Left ventricle myocardium inferior (tissue), 1 donor: ENCODE results near the gene COL4A6. TPM values are rescaled to one million over a fixed set of nuclear protein-coding genes. Genes with fewer than 3 reads are reported as not detected.

ENCODE experiments used
- DNase-seq: peaks from one replicate; pipeline ENCODE4 v3.0.0-alpha.2; 2020
- H3K27ac ChIP-seq: fragments of 200-600 bp; replicated peaks from 2 replicates; pipeline ENCODE4 v1.8.0; 2021
- H3K27me3 ChIP-seq: fragments of 200-600 bp; 2 replicates; pipeline ENCODE4 v1.8.0; 2021; ENCODE audit warnings: low read depth
- H3K36me3 ChIP-seq: fragments of 200-600 bp; 2 replicates; pipeline ENCODE4 v1.8.0; 2021
- H3K4me1 ChIP-seq: fragments of 200-600 bp; 2 replicates; pipeline ENCODE4 v1.8.0; 2021
- H3K4me3 ChIP-seq: fragments of 200-600 bp; 2 replicates; pipeline ENCODE4 v1.8.0; 2021; ENCODE audit warnings: mild to moderate bottlenecking, moderate library complexity
- H3K9me3 ChIP-seq: fragments of 200-600 bp; replicated peaks from 2 replicates; pipeline ENCODE4 v1.8.0; 2021
- intact Hi-C: fragments of 100-400 bp; cut with micrococcal nuclease; formaldehyde crosslinking; loops from one replicate; pipeline ENCODE4 v1.11.0; 2022
- total RNA-seq: library from RNA; stranded (reverse); fragmentation: NEBNext Ultra II Directional; extraction: Animal tissue kit (Norgen Biotek cat#: 25700); gene quantifications from one replicate; pipeline ENCODE4 v1.2.1, GENCODE V29; 2021
- TF ChIP-seq, protein P1 (sequence below): fragments of 200-600 bp; IDR thresholded peaks from 2 replicates; pipeline ENCODE4 v1.8.0; 2021; ENCODE audit warnings: antibody characterized with exemption, mild to moderate bottlenecking, borderline replicate concordance
- donor health status: DM: no; HTN: yes; CAD: no; lungs with severe emphysema.

Gene COL4A6
- total RNA-seq, 1 donor from 2014 or later = 9.8 TPM

DNA sequence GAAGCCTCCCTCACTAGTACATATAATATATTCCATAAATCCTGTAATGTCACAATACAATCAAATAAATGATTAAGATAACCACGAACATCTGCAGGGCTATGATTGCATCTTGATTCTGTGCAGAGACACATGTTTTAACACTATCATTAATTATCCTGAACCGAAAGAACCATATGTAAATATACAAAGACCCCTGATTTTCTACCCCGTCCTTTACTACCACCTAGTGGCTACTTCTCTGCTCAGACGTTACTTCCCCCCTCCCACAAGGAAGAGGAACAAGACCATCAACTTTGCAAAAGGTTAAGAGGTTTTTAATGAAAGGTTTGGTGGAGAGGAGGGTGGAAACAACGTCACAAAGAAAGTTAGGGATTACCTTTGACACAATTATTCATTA, 134.0 kb downstream of the COL4A6 start:
- no peak overlapping the region for H3K27ac ChIP-seq
- no peak for DNase-seq
- no peaks in the 10 kb centered on the region for H3K4me1 ChIP-seq
- TF ChIP-seq, protein P1, sequence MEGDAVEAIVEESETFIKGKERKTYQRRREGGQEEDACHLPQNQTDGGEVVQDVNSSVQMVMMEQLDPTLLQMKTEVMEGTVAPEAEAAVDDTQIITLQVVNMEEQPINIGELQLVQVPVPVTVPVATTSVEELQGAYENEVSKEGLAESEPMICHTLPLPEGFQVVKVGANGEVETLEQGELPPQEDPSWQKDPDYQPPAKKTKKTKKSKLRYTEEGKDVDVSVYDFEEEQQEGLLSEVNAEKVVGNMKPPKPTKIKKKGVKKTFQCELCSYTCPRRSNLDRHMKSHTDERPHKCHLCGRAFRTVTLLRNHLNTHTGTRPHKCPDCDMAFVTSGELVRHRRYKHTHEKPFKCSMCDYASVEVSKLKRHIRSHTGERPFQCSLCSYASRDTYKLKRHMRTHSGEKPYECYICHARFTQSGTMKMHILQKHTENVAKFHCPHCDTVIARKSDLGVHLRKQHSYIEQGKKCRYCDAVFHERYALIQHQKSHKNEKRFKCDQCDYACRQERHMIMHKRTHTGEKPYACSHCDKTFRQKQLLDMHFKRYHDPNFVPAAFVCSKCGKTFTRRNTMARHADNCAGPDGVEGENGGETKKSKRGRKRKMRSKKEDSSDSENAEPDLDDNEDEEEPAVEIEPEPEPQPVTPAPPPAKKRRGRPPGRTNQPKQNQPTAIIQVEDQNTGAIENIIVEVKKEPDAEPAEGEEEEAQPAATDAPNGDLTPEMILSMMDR = peak; percentile 42
- H3K9me3 ChIP-seq = no peaks in the 10 kb centered on the region
- intact Hi-C loops = no loop called here
- H3K4me3 ChIP-seq = no peak overlapping the region
- no peaks in the 10 kb centered on the region for H3K36me3 ChIP-seq
- no peaks in the 10 kb centered on the region for H3K27me3 ChIP-seq

DNA sequence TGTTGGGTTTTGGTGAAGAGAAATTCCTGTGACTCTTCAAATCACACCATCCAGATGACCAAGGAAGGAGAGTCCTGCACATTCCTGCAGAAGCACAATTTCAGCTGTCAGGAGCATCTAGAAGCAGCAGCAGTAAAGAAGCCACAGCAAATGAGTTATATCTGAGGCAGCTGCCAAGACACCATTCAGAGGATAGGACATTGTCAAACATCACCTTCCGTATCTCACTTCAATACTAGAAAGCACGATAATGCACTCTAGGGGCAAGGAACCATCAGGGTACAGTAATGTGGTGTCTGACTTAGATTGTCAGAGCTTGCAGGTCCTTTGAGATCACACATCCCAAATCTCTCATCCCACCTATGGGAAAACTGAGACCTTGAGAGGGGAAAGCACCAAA, 134.5 kb downstream of the COL4A6 start:
- Histone ChIP-seq H3K4me3 (no peak overlapping the region), H3K27me3 (no peaks in the 10 kb centered on the region), H3K27ac (peak overlapping the region; percentile 30), H3K36me3 (no peaks in the 10 kb centered on the region), H3K4me1 (no peaks in the 10 kb centered on the region), H3K9me3 (no peaks in the 10 kb centered on the region)
- DNase-seq = no peak
- TF ChIP-seq, protein P1 = no peak
- intact Hi-C loops = no loop called here

DNA sequence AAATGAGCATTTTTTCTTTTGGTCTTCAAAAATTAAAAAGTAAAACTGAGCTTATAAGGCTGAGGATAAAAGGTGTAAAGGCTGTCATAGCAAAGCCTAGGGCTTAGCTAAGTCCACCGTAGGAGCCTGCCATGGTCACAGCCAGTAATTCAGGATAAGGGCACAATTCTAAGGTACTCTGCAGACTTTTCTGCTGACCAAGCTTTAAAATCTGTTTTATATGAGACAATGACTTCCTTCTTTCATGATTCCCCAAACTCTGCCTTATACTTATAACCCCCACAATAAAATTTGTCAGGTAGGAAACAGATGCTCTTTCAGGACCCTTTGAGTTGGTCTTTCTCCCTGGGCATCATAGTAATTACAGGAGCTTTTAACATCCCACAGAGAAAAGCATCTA, 138.5 kb downstream of the COL4A6 start:
- intact Hi-C loops = no loop called here
- Histone ChIP-seq H3K4me1 (no peaks in the 10 kb centered on the region), H3K27ac (no peak overlapping the region), H3K36me3 (no peaks in the 10 kb centered on the region), H3K4me3 (no peak overlapping the region), H3K9me3 (no peaks in the 10 kb centered on the region), H3K27me3 (no peaks in the 10 kb centered on the region)
- TF ChIP-seq, protein P1 = no peak
- DNase-seq = no peak

DNA sequence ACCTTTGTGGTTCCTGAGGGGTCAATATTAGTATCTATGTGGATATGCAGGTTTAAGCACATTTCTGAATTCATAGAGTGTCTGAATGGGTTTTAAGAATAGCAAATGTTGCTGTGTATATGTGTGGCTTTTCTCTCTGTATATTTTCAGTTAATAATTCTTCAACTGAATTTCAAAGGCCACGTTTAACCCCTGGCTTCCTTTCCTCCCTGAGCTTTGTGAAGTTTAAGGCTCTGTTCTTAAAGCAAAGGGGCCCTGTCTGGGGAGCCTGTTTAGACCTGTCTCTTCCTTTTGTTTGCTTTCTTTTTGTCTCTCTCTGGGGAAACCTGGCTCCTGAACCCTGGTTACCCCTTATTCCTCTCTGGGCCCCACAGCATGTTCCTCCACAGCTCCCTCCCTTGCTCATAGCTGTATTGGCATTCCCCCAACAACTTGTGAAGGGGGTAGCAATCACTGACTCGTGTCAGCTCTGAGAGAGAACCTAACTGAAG, 139.1 kb downstream of the COL4A6 start:
- no peak for DNase-seq
- Histone ChIP-seq H3K4me1 (no peaks in the 10 kb centered on the region), H3K27me3 (no peaks in the 10 kb centered on the region), H3K36me3 (no peaks in the 10 kb centered on the region), H3K9me3 (no peaks in the 10 kb centered on the region), H3K4me3 (no peak overlapping the region), H3K27ac (no peak overlapping the region)
- intact Hi-C loops = no loop called here
- TF ChIP-seq, protein P1 = no peak

DNA sequence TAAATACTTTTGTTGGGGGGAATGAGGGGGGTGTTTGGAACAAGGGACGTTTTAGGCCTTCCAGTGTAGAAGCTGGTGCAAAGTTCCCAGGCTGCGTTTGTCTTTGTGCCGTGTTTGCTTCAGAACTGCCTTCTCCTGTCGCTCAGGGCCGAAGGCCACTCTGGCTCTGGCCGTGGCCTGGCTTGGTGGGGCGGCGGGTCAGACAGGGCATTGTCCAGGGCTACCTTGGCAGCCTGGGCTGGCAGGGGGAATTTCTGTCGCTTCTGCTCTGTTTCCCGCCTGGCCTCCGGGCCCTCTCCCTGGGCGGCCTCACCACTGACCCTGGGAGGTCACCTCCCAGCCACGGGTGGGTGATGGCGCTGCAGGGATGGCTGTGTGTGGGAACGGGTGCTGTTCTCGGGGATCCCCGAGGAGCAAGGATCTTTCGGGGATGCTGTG, 140.0 kb downstream of the COL4A6 start:
- no peaks in the 10 kb centered on the region for H3K27me3 ChIP-seq
- no peaks in the 10 kb centered on the region for H3K9me3 ChIP-seq
- intact Hi-C loops = no loop called here
- no peaks in the 10 kb centered on the region for H3K4me1 ChIP-seq
- TF ChIP-seq, protein P1 = no peak
- H3K4me3 ChIP-seq = no peak overlapping the region
- H3K27ac ChIP-seq = no peak overlapping the region
- no peaks in the 10 kb centered on the region for H3K36me3 ChIP-seq
- DNase-seq = no peak
